DND-41 (cell line): Measurements from ENCODE around the gene PTH2.

Source experiments
- ATAC-seq: fragments of 200-7000 bp; cut with Tn5 transposase; 3 replicates; pipeline ENCODE4 v1.9.1; 2021; ENCODE audit warnings: low read depth; ENCODE audit not compliant: insufficient read depth
- DNase-seq: peaks from one replicate; pipeline ENCODE4 v3.0.0-alpha.2; 2020
- H2AFZ ChIP-seq: 2 replicates; pipeline ENCODE4 v1.6.0; 2012; ENCODE audit warnings: low read depth, low read length
- H3K27ac ChIP-seq: 2 replicates; pipeline ENCODE4 v1.5.1; 2012; ENCODE audit warnings: low read length, inconsistent platforms
- H3K27me3 ChIP-seq: fragments of 200-600 bp; sonication (generic); 2 replicates; pipeline ENCODE4 v1.6.0; 2012; ENCODE audit warnings: low read length, mild to moderate bottlenecking, inconsistent platforms; ENCODE audit not compliant: insufficient read depth, poor library complexity
- H3K36me3 ChIP-seq: 2 replicates; pipeline ENCODE4 v1.5.1; 2012; ENCODE audit warnings: low read length, inconsistent platforms; ENCODE audit not compliant: insufficient read depth
- H3K4me1 ChIP-seq: 2 replicates; pipeline ENCODE4 v1.5.1; 2012; ENCODE audit warnings: mild to moderate bottlenecking, low read length; ENCODE audit not compliant: insufficient read depth
- H3K4me2 ChIP-seq: 2 replicates; pipeline ENCODE4 v1.6.0; 2012; ENCODE audit warnings: mild to moderate bottlenecking, moderate library complexity, low read length, inconsistent platforms; ENCODE audit not compliant: insufficient read depth
- H3K4me3 ChIP-seq, 2 experiments: fragments of 200-600 bp in 1 of 2; shearing (Covaris generic) in 1 of 2; 2 replicates each; pipeline ENCODE4 v1.5.1; 2012 to 2016; ENCODE audit warnings: inconsistent platforms in 2 of 2, low read length in 2 of 2, mild to moderate bottlenecking in 2 of 2, low read depth in 1 of 2, moderate library complexity in 1 of 2
- H3K79me2 ChIP-seq: 2 replicates; pipeline ENCODE4 v1.6.0; 2012; ENCODE audit warnings: low read length, inconsistent platforms; ENCODE audit not compliant: insufficient read depth
- H3K9ac ChIP-seq: 2 replicates; pipeline ENCODE4 v1.6.0; 2012; ENCODE audit warnings: low read depth, mild to moderate bottlenecking, inconsistent platforms, low read length, moderate library complexity
- H3K9me3 ChIP-seq: 2 replicates; pipeline ENCODE4 v1.5.1; 2012; ENCODE audit warnings: low read length, moderate library complexity, mild to moderate bottlenecking, inconsistent platforms; ENCODE audit not compliant: insufficient read depth, severe bottlenecking
- H4K20me1 ChIP-seq: 2 replicates; pipeline ENCODE4 v1.6.0; 2012; ENCODE audit warnings: low read length; ENCODE audit not compliant: insufficient read depth
- CTCF ChIP-seq: IDR thresholded peaks from 2 replicates; pipeline ENCODE4 v1.5.1; 2012; ENCODE audit warnings: borderline replicate concordance, low read length, moderate library complexity, mild to moderate bottlenecking; ENCODE audit not compliant: poor library complexity, severe bottlenecking; ENCODE audit errors: extremely low read depth
- EZH2 ChIP-seq: IDR thresholded peaks from 3 replicates; pipeline ENCODE4 v1.6.1; 2012; ENCODE audit warnings: borderline replicate concordance, low read depth, mild to moderate bottlenecking, moderate library complexity, low read length, inconsistent platforms; ENCODE audit not compliant: severe bottlenecking

Gene PTH2

DNA sequence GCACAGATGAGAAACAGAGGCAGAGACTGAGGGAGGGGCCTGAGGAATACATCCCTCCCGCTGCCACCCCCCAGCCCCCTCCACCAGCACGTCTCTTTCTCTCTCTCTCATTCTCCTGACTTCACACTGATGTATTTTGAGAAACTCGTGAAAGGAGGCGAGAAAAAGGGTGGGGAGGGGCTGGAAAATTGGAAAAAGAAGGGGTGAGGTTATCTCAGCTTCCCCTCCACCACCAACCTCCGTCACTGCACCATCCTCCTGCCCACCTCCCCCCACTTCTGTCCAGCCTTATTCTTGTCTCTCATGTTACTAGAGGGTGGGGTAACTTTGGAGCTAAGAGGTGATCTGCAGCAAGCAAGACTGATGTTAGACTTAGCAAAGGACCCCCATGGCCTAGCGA lies 16.6 kb upstream of the PTH2 start:
- Histone ChIP-seq H3K79me2 (no peaks in the 10 kb centered on the region), H2AFZ (no peak overlapping the region), H3K4me3 (no peak overlapping the region), H3K9me3 (no peaks in the 10 kb centered on the region), H3K4me1 (peaks cover 16% of the 10 kb centered on the region), H3K36me3 (no peaks in the 10 kb centered on the region), H3K27me3 (peaks cover 25% of the 10 kb centered on the region), H3K4me2 (no peak overlapping the region), H3K27ac (no peak overlapping the region), H4K20me1 (peaks cover 4% of the 10 kb centered on the region; the same call in 1 of the 2 replicates), H3K9ac (no peak overlapping the region)
- no peak for TF ChIP-seq EZH2
- ATAC-seq (no peak), DNase-seq (no peak)

- no peak for TF ChIP-seq EZH2
- no peak for TF ChIP-seq CTCF
- ATAC-seq, result no peak
- H3K4me1 ChIP-seq, result peaks cover 5% of the 10 kb centered on the region
Measured at GRCh38 chr19:49438261-49438660, 15.0 kb upstream of the PTH2 start.

DNA sequence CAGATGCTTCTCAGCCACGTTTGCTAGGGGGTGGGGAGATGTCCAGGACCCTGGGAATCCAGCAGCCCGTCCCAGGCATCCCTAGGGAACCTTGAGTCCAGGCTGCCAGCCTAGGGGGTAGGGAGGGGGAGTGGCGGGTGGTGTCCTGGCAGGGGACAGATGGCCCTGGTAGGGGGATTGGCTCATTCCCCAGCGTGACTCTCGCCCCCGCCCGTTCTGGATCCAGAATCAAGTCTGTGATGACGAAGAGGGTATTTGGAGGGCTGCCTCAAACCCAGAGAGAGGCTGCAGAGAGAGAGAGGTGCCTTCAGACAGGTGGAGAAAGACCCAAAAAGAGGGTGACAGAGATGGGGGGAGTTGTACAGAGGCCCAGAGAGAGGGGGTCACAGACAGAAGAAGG lies 14.0 kb upstream of the PTH2 start:
- no peak overlapping the region for H3K4me3 ChIP-seq
- no peaks in the 10 kb centered on the region for H3K36me3 ChIP-seq
- DNase-seq (no peak), ATAC-seq (no peak)
- H3K27ac ChIP-seq, result no peak overlapping the region
- H3K79me2 ChIP-seq, result no peaks in the 10 kb centered on the region
- no peak overlapping the region for H3K9ac ChIP-seq
- H2AFZ ChIP-seq, result no peak overlapping the region
- H3K9me3 ChIP-seq, result no peaks in the 10 kb centered on the region
- TF ChIP-seq CTCF, result no peak
- no peak for TF ChIP-seq EZH2
- peaks cover 23% of the 10 kb centered on the region for H3K27me3 ChIP-seq
- H4K20me1 ChIP-seq, result peaks cover 4% of the 10 kb centered on the region; the same call in 1 of the 2 replicates
- H3K4me1 ChIP-seq, result no peaks in the 10 kb centered on the region
- no peak overlapping the region for H3K4me2 ChIP-seq

More at GRCh38 chr19:49438261-49438660, 15.0 kb upstream of the PTH2 start:
- H4K20me1 ChIP-seq, result peaks cover 4% of the 10 kb centered on the region; the same call in 1 of the 2 replicates
- H3K4me2 ChIP-seq, result no peak overlapping the region
- peaks cover 25% of the 10 kb centered on the region for H3K27me3 ChIP-seq
- no peak overlapping the region for H2AFZ ChIP-seq
- no peak for DNase-seq
- no peak overlapping the region for H3K4me3 ChIP-seq
- H3K27ac ChIP-seq, result no peak overlapping the region
- no peak overlapping the region for H3K9ac ChIP-seq
- no peaks in the 10 kb centered on the region for H3K36me3 ChIP-seq
- no peaks in the 10 kb centered on the region for H3K9me3 ChIP-seq
- no peaks in the 10 kb centered on the region for H3K79me2 ChIP-seq

DNA sequence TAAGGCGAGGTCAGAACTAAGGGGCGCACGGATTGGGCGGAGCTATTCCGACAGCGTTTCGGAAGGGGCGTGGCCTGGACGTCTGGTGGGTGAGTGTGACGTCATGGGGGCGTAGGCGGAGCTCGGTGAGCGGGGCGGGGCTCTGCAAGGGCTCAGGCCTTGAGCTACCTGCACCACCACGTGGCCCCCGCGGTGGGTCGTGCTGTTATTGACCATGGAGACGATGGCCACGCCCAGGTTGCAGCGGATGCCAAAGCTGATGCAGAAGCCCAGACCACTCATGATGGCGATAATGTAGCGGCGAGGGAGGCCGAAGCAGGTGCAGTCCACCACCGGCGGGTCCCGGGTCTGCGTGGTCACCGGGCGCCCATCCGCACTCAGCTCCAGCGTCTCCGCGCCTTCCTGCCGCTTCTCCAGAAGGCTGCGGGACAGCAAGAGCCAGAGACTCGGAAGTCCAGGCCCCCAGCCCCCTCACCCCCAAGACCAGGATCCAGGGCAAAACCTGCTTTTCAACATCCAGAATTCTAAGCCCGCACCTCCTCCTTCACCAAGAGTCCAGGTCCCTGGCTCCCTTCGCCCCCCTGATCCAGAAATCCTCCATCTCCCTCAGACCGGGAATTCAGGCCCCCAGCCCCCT lies 13.3 kb upstream of the PTH2 start:
- Histone ChIP-seq H3K9me3 (no peaks in the 10 kb centered on the region), H3K36me3 (no peaks in the 10 kb centered on the region), H2AFZ (no peak overlapping the region), H4K20me1 (peaks cover 4% of the 10 kb centered on the region; the same call in 1 of the 2 replicates), H3K27ac (no peak overlapping the region), H3K4me2 (no peak overlapping the region), H3K4me1 (no peaks in the 10 kb centered on the region), H3K9ac (no peak overlapping the region), H3K27me3 (peaks cover 19% of the 10 kb centered on the region), H3K4me3 (no peak overlapping the region), H3K79me2 (no peaks in the 10 kb centered on the region)
- DNase-seq (peak; percentile 32), ATAC-seq (no peak)
- TF ChIP-seq CTCF (no peak), EZH2 (no peak)
